Gastroesophageal sphincter (tissue), 4 donors: Measurements from ENCODE around the gene BEGAIN. TPM values are rescaled to one million over a fixed set of nuclear protein-coding genes. Genes with fewer than 3 reads are reported as not detected.
A peak's percentile ranks its signal among the peaks of the same experiment; 100 is the strongest.

ENCODE experiments used
- ATAC-seq: fragments of 150-250 bp; one replicate; pipeline ENCODE4 v1.9.1; 2016; ENCODE audit warnings: mild to moderate bottlenecking, moderate library complexity
- H3K27ac ChIP-seq, 4 donors: fragments of 200-600 bp; sonication (generic) in 3 of 4; 1 replicate in 3 of 4; 2 replicates in 1 of 4; pipeline ENCODE4 v1.5.1; 2016 to 2019
- H3K27me3 ChIP-seq: fragments of 200-600 bp; sonication (generic); one replicate; pipeline ENCODE4 v1.5.1; 2019
- H3K36me3 ChIP-seq, 2 donors: fragments of 200-600 bp; sonication (generic); one replicate each; pipeline ENCODE4 v1.5.1; 2019; ENCODE audit warnings: control low read depth in 1 of 2
- H3K4me1 ChIP-seq, 3 donors: fragments of 200-600 bp; sonication (generic); 1 replicate in 2 of 3; 2 replicates in 1 of 3; pipeline ENCODE4 v1.5.1; 2016 to 2019; ENCODE audit warnings: control low read depth in 2 of 3
- H3K4me3 ChIP-seq, 2 donors: fragments of 200-600 bp; sonication (generic); one replicate each; pipeline ENCODE4 v1.5.1; 2019; ENCODE audit warnings: mild to moderate bottlenecking in 1 of 2, moderate library complexity in 1 of 2
- H3K9me3 ChIP-seq, 3 donors: fragments of 200-600 bp; sonication (generic); one replicate each; pipeline ENCODE4 v1.5.1; 2017 to 2019; ENCODE audit warnings: control low read depth in 2 of 3
- CTCF ChIP-seq, 4 experiments: fragments of 200-600 bp in 2 of 4; fragments of 450-650 bp in 2 of 4; sonication (generic) in 1 of 4; IDR thresholded peaks; one replicate each; pipeline ENCODE4 v1.5.1; 2017 to 2019; ENCODE audit warnings: antibody characterized with exemption in 4 of 4, mild to moderate bottlenecking in 2 of 4, moderate library complexity in 2 of 4
- EP300 ChIP-seq: sonication (generic); formaldehyde crosslinking; IDR thresholded peaks from one replicate; pipeline ENCODE4 v1.6.1; 2017; ENCODE audit warnings: antibody characterized with exemption, mild to moderate bottlenecking
- POLR2A ChIP-seq, 2 donors: fragments of 450-650 bp; IDR thresholded peaks; one replicate each; pipeline ENCODE4 v1.6.1; 2017; ENCODE audit warnings: antibody characterized with exemption in 2 of 2, mild to moderate bottlenecking in 2 of 2, moderate library complexity in 1 of 2
- POLR2AphosphoS5 ChIP-seq: sonication (generic); formaldehyde crosslinking; IDR thresholded peaks from one replicate; pipeline ENCODE4 v1.6.1; 2017; ENCODE audit warnings: antibody characterized with exemption
- WGBS, 2 donors: methylation state at CpG; one replicate each; pipeline ENCODE4 v1.1.5; 2018; ENCODE audit warnings: low coverage in 1 of 2; 5-methylcytosine and 5-hydroxymethylcytosine counted together
- total RNA-seq, 4 donors: library from RNA; depleted of rRNA; stranded (reverse); fragments of >200 nt; gene quantifications; one replicate each; pipeline ENCODE4 v1.1.0, GENCODE V29; 2016

The BEGAIN gene
- total RNA-seq, 4 donors from 2014 or later, result 3.9 to 5.6 (median 4.2) TPM

- H3K9me3 ChIP-seq, result no peaks in the 10 kb centered on the region
- no peaks in the 10 kb centered on the region for H3K27me3 ChIP-seq
- peak overlapping the region in 1 of 4 donors; percentile 19 for H3K27ac ChIP-seq
- no peak overlapping the region for H3K4me3 ChIP-seq
- TF ChIP-seq EP300 (no peak), CTCF (IDR thresholded peaks at IDR 0.05) (no peak), POLR2A (IDR thresholded peaks at IDR 0.05) (no peak), POLR2AphosphoS5 (no peak)
- no peaks in the 10 kb centered on the region for H3K36me3 ChIP-seq
- WGBS, 2 donors, result 38 to 50% methylated on average over 1 to 5 of the region's 19 CpGs
- peak; percentile 61 for ATAC-seq
- peaks cover 0 to 9% (median 0%) of the 10 kb centered on the region in 3 donors for H3K4me1 ChIP-seq
Observed at GRCh38 chr14:100554082-100554677, 33.0 kb downstream of the BEGAIN start.

DNA sequence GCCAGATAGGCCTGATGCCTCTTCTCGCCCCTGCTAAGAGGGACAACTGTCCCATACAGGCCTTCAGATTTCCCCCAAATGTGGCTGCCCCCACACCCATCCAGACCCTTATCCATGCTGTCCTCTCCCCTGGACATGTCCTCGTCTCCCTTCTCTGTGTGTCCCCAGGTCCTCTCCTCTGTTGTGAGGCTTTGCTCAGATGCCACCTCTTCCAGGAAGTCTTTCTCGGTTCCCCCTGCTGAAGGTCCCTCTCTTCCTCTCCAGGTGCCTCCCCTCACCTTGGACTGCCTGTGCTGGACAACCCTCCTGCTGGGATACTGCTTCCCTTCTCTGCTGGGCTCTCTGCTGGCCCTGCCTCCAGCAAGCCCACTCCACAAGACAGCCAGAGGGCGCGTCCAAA is 33.7 kb downstream of the BEGAIN start:
- Histone ChIP-seq H3K9me3 (no peaks in the 10 kb centered on the region), H3K27me3 (no peaks in the 10 kb centered on the region), H3K27ac (no peak overlapping the region), H3K36me3 (no peaks in the 10 kb centered on the region), H3K4me1 (peaks cover 0 to 9% (median 0%) of the 10 kb centered on the region in 3 donors), H3K4me3 (no peak overlapping the region)
- no peak for ATAC-seq
- TF ChIP-seq EP300, result no peak
- TF ChIP-seq POLR2A (IDR thresholded peaks at IDR 0.05), result no peak
- WGBS, 2 donors, result 83 to 100% methylated on average over 1 to 3 of the region's 5 CpGs

DNA sequence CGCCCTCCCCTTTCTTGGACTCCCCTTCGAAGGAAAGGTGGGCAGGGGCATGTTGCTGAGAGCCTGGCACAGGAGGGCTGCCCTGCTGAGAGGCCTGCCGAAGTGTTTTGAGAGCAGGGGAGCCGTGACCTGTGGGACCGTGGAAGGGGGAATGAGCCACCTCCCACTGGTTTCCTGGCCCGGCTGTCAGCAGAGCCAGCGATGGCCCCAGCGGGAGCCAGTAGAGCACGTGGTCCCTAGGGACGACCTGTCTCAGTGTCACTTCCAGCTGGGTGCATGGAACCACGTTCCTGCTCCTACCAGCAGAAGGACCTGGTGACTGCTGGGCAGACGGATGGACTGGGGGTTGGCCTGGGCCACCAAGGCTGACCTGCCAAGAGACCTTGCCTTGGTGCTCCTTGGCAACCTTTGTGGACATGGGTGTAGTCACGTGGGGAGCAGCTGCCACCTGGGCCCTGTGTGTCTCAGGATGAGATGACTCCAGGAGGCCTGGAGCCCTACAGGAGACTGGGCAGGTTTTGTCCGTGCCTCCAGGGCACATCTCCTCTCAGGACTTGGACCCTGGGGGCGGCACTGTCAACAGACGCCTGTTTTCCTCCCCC is 34.6 kb downstream of the BEGAIN start:
- Histone ChIP-seq H3K27me3 (no peaks in the 10 kb centered on the region), H3K36me3 (no peaks in the 10 kb centered on the region), H3K4me3 (no peak overlapping the region), H3K27ac (no peak overlapping the region), H3K4me1 (peaks cover 0 to 18% (median under 1%) of the 10 kb centered on the region in 3 donors), H3K9me3 (no peaks in the 10 kb centered on the region)
- ATAC-seq, result no peak
- WGBS, 2 donors, result 90 to 100% methylated on average over 1 to 2 of the region's 16 CpGs
- TF ChIP-seq CTCF (IDR thresholded peaks at IDR 0.05), result no peak
- no peak for TF ChIP-seq EP300
- no peak for TF ChIP-seq POLR2AphosphoS5
- no peak for TF ChIP-seq POLR2A (IDR thresholded peaks at IDR 0.05)

DNA sequence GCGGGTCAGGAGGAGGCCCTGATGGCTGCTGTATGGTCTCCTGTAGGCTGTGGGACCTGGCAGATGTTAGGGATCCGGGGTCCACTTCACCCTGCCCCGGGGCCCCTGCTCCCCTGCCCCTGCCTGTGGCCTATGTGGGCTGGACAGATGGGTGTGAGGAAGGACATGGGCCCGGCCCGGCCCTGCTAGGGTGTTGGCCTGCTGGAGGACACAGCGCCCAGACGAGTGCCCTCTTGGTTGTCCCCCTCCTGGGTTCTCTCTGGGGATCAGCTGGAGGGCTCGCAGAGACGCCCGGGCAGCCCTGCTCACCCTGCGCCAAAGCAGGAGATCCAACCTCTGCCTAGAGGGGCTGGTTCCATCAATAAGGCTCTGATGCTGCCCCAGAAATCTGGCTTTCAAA is 36.2 kb downstream of the BEGAIN start:
- Histone ChIP-seq H3K4me1 (peaks cover 0 to 34% (median 11%) of the 10 kb centered on the region in 3 donors), H3K9me3 (no peaks in the 10 kb centered on the region), H3K4me3 (no peak overlapping the region), H3K27ac (no peak overlapping the region), H3K27me3 (no peaks in the 10 kb centered on the region), H3K36me3 (no peaks in the 10 kb centered on the region)
- no peak for ATAC-seq
- no CpG with 5 or more reads among the region's 11 CpGs for WGBS, 2 donors
- TF ChIP-seq POLR2AphosphoS5, result no peak
- TF ChIP-seq EP300, result no peak
- no peak for TF ChIP-seq POLR2A (IDR thresholded peaks at IDR 0.05)
- no peak for TF ChIP-seq CTCF (IDR thresholded peaks at IDR 0.05)

DNA sequence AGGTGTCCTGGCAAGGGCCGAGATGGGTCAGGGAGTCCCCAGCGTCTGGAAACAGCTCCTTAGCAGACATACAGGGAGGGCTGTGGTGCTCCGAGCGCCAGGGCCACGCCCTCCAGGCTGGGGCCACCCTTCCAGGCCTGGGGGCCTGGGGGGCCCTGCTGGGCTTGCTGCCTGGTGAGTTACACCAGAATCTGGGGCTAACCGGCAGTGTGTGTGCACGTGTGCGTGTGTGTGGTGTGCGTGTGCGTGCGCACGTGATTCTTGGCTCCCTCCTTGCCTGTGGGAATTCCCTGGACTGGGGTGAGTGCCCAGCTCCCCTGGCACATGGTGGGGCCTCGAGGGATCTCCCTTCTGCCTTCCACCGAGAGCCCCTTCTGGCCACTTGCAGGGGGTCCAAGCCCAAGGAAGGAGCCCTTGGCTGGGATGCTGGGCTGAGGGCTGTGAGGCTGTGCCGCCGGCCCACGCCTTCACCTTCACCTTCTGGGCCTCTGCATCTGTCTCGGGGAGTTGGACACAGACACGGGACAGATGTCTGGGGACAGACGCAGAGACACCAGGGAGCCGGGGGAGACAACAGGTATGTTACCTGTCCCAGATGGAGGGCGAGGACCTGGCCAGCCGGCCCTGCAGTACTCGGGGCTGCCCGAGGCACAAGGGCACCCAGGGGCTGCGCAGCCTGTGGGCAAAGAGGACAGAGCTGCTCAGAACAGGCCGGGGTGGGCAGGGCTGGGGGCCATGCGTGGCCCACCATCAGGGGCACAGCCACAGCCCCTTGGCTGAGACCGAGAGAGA is 37.2 kb downstream of the BEGAIN start:
- no CpG with 5 or more reads among the region's 29 CpGs for WGBS, 2 donors
- TF ChIP-seq POLR2AphosphoS5 (no peak), EP300 (no peak), CTCF (IDR thresholded peaks at IDR 0.05) (no peak), POLR2A (IDR thresholded peaks at IDR 0.05) (no peak)
- no peak overlapping the region for H3K4me3 ChIP-seq
- H3K36me3 ChIP-seq, result no peaks in the 10 kb centered on the region
- no peak for ATAC-seq
- H3K9me3 ChIP-seq, result no peaks in the 10 kb centered on the region
- H3K27me3 ChIP-seq, result no peaks in the 10 kb centered on the region
- H3K4me1 ChIP-seq, result peaks cover 0 to 38% (median 11%) of the 10 kb centered on the region in 3 donors
- no peak overlapping the region for H3K27ac ChIP-seq
